SK-N-SH treated with all-trans-retinoic acid at 6 μM for 48 hours (cell line): ENCODE results near the gene RGMB.

Experiments used
- CSDC2 ChIP-seq: fragments of 250-450 bp; sonication (Bioruptor Pico); IDR thresholded peaks from 2 replicates; pipeline ENCODE4 v1.5.0; 2020; ENCODE audit warnings: mild to moderate bottlenecking, moderate library complexity
- OSR1 ChIP-seq: fragments of 250-450 bp; sonication (Bioruptor Pico); IDR thresholded peaks from 2 replicates; pipeline ENCODE4 v1.8.0; 2022; ENCODE audit warnings: moderate library complexity, mild to moderate bottlenecking, inconsistent platforms
- PATZ1 ChIP-seq: fragments of 250-450 bp; sonication (Bioruptor Pico); IDR thresholded peaks from 2 replicates; pipeline ENCODE4 v1.8.0; 2020; ENCODE audit warnings: mild to moderate bottlenecking, moderate library complexity, borderline replicate concordance
- PPARA ChIP-seq: fragments of 250-450 bp; sonication (Bioruptor Pico); IDR thresholded peaks from 2 replicates; pipeline ENCODE4 v1.5.0; 2020; ENCODE audit warnings: mild to moderate bottlenecking, borderline replicate concordance
- SNAI2 ChIP-seq: fragments of 250-450 bp; sonication (Bioruptor Pico); IDR thresholded peaks from 2 replicates; pipeline ENCODE4 v1.5.0; 2020; ENCODE audit warnings: mild to moderate bottlenecking, moderate library complexity
- TOX ChIP-seq: fragments of 250-450 bp; sonication (Bioruptor Pico); IDR thresholded peaks from 2 replicates; pipeline ENCODE4 v1.8.0; 2021; ENCODE audit warnings: mild to moderate bottlenecking, moderate library complexity, borderline replicate concordance
- ZC3H10 ChIP-seq: fragments of 250-450 bp; sonication (Bioruptor Pico); IDR thresholded peaks from 2 replicates; pipeline ENCODE4 v1.5.1; 2021; ENCODE audit warnings: mild to moderate bottlenecking, moderate library complexity
- ZFP3 ChIP-seq: fragments of 250-450 bp; sonication (Bioruptor Pico); IDR thresholded peaks from 2 replicates; pipeline ENCODE4 v1.5.0; 2020; ENCODE audit warnings: mild to moderate bottlenecking, moderate library complexity
- ZFP30 ChIP-seq: fragments of 450-650 bp; formaldehyde crosslinking; IDR thresholded peaks from 2 replicates; pipeline ENCODE4 v1.5.0; 2022; ENCODE audit warnings: mild to moderate bottlenecking, moderate library complexity
- ZNF565 ChIP-seq: fragments of 450-650 bp; formaldehyde crosslinking; conservative IDR thresholded peaks from 2 replicates; pipeline ENCODE4 v1.5.0; 2020; ENCODE audit warnings: low read depth, mild to moderate bottlenecking, moderate library complexity
- ZNF70 ChIP-seq: fragments of 450-650 bp; formaldehyde crosslinking; IDR thresholded peaks from 2 replicates; pipeline ENCODE4 v1.5.0; 2020; ENCODE audit warnings: mild to moderate bottlenecking, moderate library complexity
- TF ChIP-seq, protein P1 (sequence below): fragments of 250-450 bp; sonication (Bioruptor Pico); IDR thresholded peaks from 2 replicates; pipeline ENCODE4 v1.5.1; 2021; ENCODE audit warnings: mild to moderate bottlenecking, moderate library complexity
- TF ChIP-seq, protein P2 (sequence below): fragments of 250-450 bp; sonication (Bioruptor Pico); IDR thresholded peaks from 2 replicates; pipeline ENCODE4 v1.8.0; 2021; ENCODE audit warnings: low read depth, mild to moderate bottlenecking, moderate library complexity, borderline replicate concordance

DNA sequence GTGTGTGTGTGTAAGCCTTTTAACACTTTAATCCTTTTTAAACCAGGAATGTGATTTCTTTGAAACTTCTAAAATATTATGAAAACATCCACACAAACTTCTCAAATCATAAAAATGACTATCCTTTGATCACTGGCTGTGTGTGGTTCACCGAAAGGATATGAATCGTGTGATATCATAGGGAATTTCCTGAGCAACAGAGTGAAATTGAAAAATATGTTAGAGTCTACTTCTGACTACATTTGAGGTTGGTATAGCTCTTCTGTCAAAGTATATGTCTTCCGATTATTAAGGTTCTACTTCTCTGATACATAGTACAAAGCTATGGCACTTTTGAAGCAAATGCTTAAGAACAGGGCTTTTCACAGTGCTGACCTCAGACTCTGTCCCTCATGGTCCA, 40.3 kb downstream of the RGMB start:
- TF ChIP-seq ZC3H10 (CRISPR knock-in tag): no peak
- TF ChIP-seq ZNF565 (CRISPR knock-in tag): no peak
- no peak for TF ChIP-seq ZNF70
- no peak for TF ChIP-seq PATZ1 (CRISPR knock-in tag)
- TF ChIP-seq, protein P1, sequence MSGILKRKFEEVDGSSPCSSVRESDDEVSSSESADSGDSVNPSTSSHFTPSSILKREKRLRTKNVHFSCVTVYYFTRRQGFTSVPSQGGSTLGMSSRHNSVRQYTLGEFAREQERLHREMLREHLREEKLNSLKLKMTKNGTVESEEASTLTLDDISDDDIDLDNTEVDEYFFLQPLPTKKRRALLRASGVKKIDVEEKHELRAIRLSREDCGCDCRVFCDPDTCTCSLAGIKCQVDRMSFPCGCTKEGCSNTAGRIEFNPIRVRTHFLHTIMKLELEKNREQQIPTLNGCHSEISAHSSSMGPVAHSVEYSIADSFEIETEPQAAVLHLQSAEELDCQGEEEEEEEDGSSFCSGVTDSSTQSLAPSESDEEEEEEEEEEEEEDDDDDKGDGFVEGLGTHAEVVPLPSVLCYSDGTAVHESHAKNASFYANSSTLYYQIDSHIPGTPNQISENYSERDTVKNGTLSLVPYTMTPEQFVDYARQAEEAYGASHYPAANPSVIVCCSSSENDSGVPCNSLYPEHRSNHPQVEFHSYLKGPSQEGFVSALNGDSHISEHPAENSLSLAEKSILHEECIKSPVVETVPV (CRISPR knock-in tag): no peak
- TF ChIP-seq ZFP3: no peak
- no peak for TF ChIP-seq SNAI2 (CRISPR knock-in tag)
- TF ChIP-seq ZFP30 (CRISPR knock-in tag): no peak
- no peak for TF ChIP-seq CSDC2 (CRISPR knock-in tag)
- TF ChIP-seq PPARA (CRISPR knock-in tag): no peak
- TF ChIP-seq OSR1 (CRISPR knock-in tag): no peak
- TF ChIP-seq, protein P2, sequence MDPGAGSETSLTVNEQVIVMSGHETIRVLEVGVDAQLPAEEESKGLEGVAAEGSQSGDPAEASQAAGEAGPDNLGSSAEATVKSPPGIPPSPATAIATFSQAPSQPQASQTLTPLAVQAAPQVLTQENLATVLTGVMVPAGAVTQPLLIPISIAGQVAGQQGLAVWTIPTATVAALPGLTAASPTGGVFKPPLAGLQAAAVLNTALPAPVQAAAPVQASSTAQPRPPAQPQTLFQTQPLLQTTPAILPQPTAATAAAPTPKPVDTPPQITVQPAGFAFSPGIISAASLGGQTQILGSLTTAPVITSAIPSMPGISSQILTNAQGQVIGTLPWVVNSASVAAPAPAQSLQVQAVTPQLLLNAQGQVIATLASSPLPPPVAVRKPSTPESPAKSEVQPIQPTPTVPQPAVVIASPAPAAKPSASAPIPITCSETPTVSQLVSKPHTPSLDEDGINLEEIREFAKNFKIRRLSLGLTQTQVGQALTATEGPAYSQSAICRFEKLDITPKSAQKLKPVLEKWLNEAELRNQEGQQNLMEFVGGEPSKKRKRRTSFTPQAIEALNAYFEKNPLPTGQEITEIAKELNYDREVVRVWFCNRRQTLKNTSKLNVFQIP (CRISPR knock-in tag): no peak
- TF ChIP-seq TOX: no peak
